AG04450 (cell line): ENCODE results near the gene MCF2L. TPM values are rescaled to one million over a fixed set of nuclear protein-coding genes. Genes with fewer than 3 reads are reported as not detected.

Experiments
- CTCF ChIA-PET: fragments of 300-600, 350-600 bp; formaldehyde crosslinking; extraction: SDS; loops from one replicate; lab custom pipeline; 2022; ENCODE audit warnings: antibody characterized with exemption, inconsistent platforms; lab: Charles Lee
- POLR2A ChIA-PET: fragments of 350-600 bp; formaldehyde crosslinking; extraction: SDS; loops from one replicate; lab custom pipeline; 2021; ENCODE audit warnings: antibody characterized with exemption, inconsistent platforms; lab: Yijun Ruan, JAX
- DNase-seq: peaks from one replicate; pipeline ENCODE4 v3.0.0-alpha.2; 2011; ENCODE audit warnings: low read depth, low spot score
- H3K27ac ChIP-seq: one replicate; pipeline ENCODE4 v1.5.1; 2012; ENCODE audit warnings: low read depth, low read length, control low read depth
- H3K27me3 ChIP-seq: one replicate; pipeline ENCODE4 v1.6.0; 2012; ENCODE audit warnings: low read length; ENCODE audit not compliant: control insufficient read depth, insufficient read depth
- H3K4me3 ChIP-seq: 2 replicates; pipeline ENCODE4 v1.5.1; 2011; ENCODE audit warnings: mild to moderate bottlenecking, low read depth, low read length, control low read depth
- H3K9me3 ChIP-seq: 2 replicates; pipeline ENCODE4 v1.5.1; 2012; ENCODE audit warnings: low read length; ENCODE audit not compliant: control insufficient read depth, insufficient read depth
- polyA plus RNA-seq: library from polyadenylated mRNA; depleted of rRNA; stranded (reverse); fragments of >200 nt; gene quantifications from 2 replicates; pipeline ENCODE4 v1.2.3, GENCODE V29; 2011
- TF ChIP-seq, protein P1 (sequence below): IDR thresholded peaks from 2 replicates; pipeline ENCODE4 v1.5.1; 2011; ENCODE audit warnings: low read depth, low read length, control low read depth, inconsistent platforms

Gene MCF2L
- polyA plus RNA-seq, 1 experiment, result 0.04 TPM

DNA sequence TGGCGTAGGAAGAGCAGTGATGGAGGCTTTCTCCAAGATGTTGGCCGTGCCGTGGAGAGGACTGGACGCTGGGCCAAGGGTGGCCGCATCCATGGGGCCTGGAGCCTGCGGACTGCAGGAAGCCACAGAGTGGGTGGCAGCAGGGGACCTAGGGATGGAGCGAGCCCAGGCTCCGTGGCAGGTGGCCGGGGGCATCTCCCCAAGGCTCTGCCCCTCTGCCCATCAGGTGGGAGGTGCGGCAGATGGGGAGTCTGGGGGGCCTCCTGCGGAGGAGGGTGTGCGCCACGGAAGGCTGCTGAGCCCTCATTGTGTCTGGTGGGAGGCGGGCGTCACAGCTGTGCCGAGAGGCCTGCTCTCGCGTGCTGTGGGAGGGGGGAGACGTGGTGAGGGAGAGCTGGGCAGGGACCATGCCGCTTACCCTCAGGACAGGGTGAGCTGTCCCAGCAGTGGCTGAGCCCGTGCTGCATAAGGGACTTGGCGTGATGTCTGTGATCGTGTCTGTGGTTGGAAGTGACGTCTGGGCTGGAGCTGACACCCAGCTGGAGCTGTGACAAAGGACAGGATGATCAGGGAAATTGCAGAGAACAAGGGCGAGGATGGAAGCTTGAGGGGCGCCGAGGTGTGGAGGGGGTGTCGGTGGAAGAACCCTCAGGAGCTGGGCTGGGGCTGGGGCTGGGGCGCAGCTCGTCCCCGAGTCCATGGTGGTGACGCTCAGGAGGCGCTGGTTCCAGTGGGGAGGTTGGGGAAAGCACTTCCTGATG is 13.4 kb downstream of the MCF2L start:
- Histone ChIP-seq H3K27me3 (peaks cover 38% of the 10 kb centered on the region), H3K4me3 (no peak overlapping the region), H3K27ac (no peak overlapping the region), H3K9me3 (no peaks in the 10 kb centered on the region; the same call in 1 of the 2 replicates)
- DNase-seq, result no peak
- TF ChIP-seq, protein P1, sequence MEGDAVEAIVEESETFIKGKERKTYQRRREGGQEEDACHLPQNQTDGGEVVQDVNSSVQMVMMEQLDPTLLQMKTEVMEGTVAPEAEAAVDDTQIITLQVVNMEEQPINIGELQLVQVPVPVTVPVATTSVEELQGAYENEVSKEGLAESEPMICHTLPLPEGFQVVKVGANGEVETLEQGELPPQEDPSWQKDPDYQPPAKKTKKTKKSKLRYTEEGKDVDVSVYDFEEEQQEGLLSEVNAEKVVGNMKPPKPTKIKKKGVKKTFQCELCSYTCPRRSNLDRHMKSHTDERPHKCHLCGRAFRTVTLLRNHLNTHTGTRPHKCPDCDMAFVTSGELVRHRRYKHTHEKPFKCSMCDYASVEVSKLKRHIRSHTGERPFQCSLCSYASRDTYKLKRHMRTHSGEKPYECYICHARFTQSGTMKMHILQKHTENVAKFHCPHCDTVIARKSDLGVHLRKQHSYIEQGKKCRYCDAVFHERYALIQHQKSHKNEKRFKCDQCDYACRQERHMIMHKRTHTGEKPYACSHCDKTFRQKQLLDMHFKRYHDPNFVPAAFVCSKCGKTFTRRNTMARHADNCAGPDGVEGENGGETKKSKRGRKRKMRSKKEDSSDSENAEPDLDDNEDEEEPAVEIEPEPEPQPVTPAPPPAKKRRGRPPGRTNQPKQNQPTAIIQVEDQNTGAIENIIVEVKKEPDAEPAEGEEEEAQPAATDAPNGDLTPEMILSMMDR, result no peak
- ChIA-PET POLR2A (no interaction called here), CTCF (no interaction called here)

DNA sequence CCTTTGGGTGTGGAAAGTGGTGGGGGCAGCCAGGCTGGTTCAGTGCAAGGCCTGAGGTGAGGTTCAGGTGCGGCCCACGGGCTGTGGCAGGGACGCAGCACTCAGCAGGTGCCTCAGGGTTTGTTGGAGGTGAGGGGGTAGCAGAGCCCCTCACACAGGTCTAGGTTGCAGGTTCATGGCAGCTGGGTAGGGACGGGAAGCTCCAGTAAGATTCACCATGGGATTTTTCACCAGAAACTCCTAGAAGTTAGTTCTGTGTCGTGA is 14.0 kb downstream of the MCF2L start:
- Histone ChIP-seq H3K4me3 (no peak overlapping the region), H3K27ac (no peak overlapping the region), H3K27me3 (peaks cover 36% of the 10 kb centered on the region), H3K9me3 (no peaks in the 10 kb centered on the region; the same call in 1 of the 2 replicates)
- no peak for DNase-seq
- POLR2A ChIA-PET, result no interaction called here
- TF ChIP-seq, protein P1, result no peak
- CTCF ChIA-PET, result no interaction called here

DNA sequence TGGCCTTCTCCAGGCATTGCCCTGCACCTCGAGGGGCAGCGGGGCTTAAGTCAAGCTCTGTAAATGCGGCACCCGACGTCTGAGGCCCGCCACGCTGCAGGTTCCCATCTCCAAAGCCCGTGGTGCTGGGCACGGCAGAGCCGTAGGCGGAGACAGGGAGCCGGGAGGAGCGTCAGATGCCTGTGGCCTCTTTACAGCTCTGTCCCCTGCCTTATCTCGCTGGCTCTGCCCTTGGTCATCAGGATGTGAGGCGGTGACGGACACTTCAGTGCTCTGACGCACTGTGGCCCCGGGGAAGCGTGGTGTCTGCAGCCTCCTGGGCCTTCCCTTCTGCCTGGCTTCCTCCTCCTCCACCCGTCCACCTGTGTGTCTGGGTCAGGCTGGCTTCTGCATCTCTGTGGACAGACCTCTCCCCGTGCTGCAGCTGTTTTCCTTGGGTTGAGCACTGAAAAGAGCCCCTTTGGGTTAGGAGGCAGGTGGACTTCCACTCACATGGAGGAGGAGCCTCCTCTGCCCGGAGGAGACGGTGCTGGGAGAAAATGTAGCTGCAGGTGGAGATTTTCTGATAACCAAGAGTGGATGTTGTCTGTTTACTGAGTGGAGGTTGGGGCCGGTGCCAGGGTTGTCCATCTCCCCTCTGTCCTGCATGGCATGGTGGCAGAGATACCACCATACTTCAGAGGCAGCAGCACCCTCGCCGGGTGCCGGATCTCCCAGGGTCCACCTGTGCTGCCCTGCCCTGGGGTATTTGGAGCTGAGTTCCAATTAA is 14.6 kb downstream of the MCF2L start:
- ChIA-PET CTCF (no interaction called here), POLR2A (no interaction called here)

DNA sequence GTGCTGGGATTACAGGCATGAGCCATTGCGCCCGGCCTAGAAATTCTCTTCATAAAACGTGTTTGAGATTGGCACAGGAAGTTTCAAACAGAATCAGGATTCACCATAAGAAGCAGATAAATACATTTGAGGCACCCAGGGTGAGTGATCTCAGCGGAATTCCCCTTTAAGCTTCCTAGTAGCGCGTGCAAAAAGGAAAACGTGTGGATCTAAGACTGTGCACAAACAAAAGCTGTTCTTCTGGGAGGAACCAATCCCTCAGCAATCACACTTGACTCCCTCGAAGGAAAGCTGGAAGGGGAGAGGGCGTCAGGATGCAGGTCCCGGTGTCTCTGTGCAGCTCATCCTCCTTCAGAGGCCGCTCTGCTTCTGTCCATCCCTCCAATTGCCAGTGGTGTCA is 15.5 kb downstream of the MCF2L start:
- H3K4me3 ChIP-seq, result no peak overlapping the region
- TF ChIP-seq, protein P1, result no peak
- DNase-seq, result no peak
- ChIA-PET POLR2A (no interaction called here), CTCF (no interaction called here)
- peaks cover 22% of the 10 kb centered on the region for H3K27me3 ChIP-seq
- peaks cover 10% of the 10 kb centered on the region; the same call in 1 of the 2 replicates for H3K9me3 ChIP-seq
- H3K27ac ChIP-seq, result no peak overlapping the region

More for the DNA sequence above, 14.6 kb downstream of the MCF2L start:
- TF ChIP-seq, protein P1, result no peak
- Histone ChIP-seq H3K9me3 (peaks cover 1% of the 10 kb centered on the region; the same call in 1 of the 2 replicates), H3K27ac (no peak overlapping the region), H3K4me3 (no peak overlapping the region), H3K27me3 (peaks cover 31% of the 10 kb centered on the region)
- no peak for DNase-seq
